DMS 273 (cell line): ENCODE measurements around the gene CES1.
A peak's percentile ranks its signal among the peaks of the same experiment; 100 is the strongest.
"Not testable (repeated sequence)": the region's sequence is repeated elsewhere in the genome, so short reads cannot be mapped to it uniquely, and the experiment has no call there.

Experiments used
- DNase-seq: peaks from one replicate; lab custom pipeline; 2025; ENCODE audit not compliant: unreplicated experiment; lab: John Stamatoyannopoulos, UW

The CES1 gene

GRCh38 chr16:55792934-55793374 lies 39.9 kb downstream of the CES1 start:
- DNase-seq = not testable (repeated sequence)

GRCh38 chr16:55791512-55791911 lies 41.4 kb downstream of the CES1 start:
- DNase-seq = not testable (repeated sequence)

- DNase-seq = not testable (repeated sequence)
Observed at GRCh38 chr16:55790240-55790639, 42.7 kb downstream of the CES1 start.

- not testable (repeated sequence) for DNase-seq
Observed at GRCh38 chr16:55782793-55783091, 50.2 kb downstream of the CES1 start.

GRCh38 chr16:55782091-55782792 lies 50.7 kb downstream of the CES1 start:
- not testable (repeated sequence) for DNase-seq

- not testable (repeated sequence) for DNase-seq
Observed at GRCh38 chr16:55781456-55781855, 51.4 kb downstream of the CES1 start.

GRCh38 chr16:55780095-55780407 lies 52.8 kb downstream of the CES1 start:
- not testable (repeated sequence) for DNase-seq

- DNase-seq = no peak
Observed at GRCh38 chr16:55779402-55780094, 53.3 kb downstream of the CES1 start.

GRCh38 chr16:55778757-55779156 lies 54.1 kb downstream of the CES1 start:
- DNase-seq = no peak

- DNase-seq = no peak
Observed at GRCh38 chr16:55775857-55776256, 57.0 kb downstream of the CES1 start.

- no peak for DNase-seq
Observed at GRCh38 chr16:55773859-55774549, 58.9 kb downstream of the CES1 start.

- DNase-seq = no peak
Observed at GRCh38 chr16:55765161-55765560, 67.7 kb downstream of the CES1 start.

GRCh38 chr16:55760310-55761001 lies 72.4 kb downstream of the CES1 start:
- peak; percentile 8 for DNase-seq

GRCh38 chr16:55759965-55760309 lies 73.0 kb downstream of the CES1 start:
- not testable (repeated sequence) for DNase-seq

- not testable (repeated sequence) for DNase-seq
Observed at GRCh38 chr16:55757595-55758527, 75.0 kb downstream of the CES1 start.

GRCh38 chr16:55756963-55757362 lies 75.9 kb downstream of the CES1 start:
- DNase-seq = no peak

GRCh38 chr16:55754056-55754455 lies 78.8 kb downstream of the CES1 start:
- no peak for DNase-seq

- DNase-seq = peak; percentile 15
Observed at GRCh38 chr16:55753145-55753631, 79.7 kb downstream of the CES1 start.
